HG03558 (cell line): ENCODE measurements around the gene WDR31.
A peak's percentile ranks its signal among the peaks of the same experiment; 100 is the strongest.
"Not testable (repeated sequence)": the region's sequence is repeated elsewhere in the genome, so short reads cannot be mapped to it uniquely, and the experiment has no call there.

ENCODE experiments used
- ATAC-seq: cut with Tn5 transposase; IDR thresholded peaks from one replicate; pipeline ENCODE4 v1.9.1; 2021; ENCODE audit warnings: moderate number of reproducible peaks; ENCODE audit not compliant: unreplicated experiment; ENCODE audit errors: extremely low read depth

WDR31 gene

GRCh38 chr9:113340011-113340699 lies at the start of gene WDR31:
Gene WDR31, minus strand, starts transcription at chr9:113340275. Its CDS starts 8,253 bp downstream, at chr9:113332022.
- ATAC-seq = peak; percentile 98

GRCh38 chr9:113389451-113389850 lies 49.4 kb upstream of the WDR31 start:
- ATAC-seq = no peak

- no peak for ATAC-seq
Measured at GRCh38 chr9:113388833-113389232, 48.8 kb upstream of the WDR31 start.

- ATAC-seq = no peak
Measured at GRCh38 chr9:113387560-113388230, 47.6 kb upstream of the WDR31 start.

- ATAC-seq = no peak
Measured at GRCh38 chr9:113386571-113387393, 46.7 kb upstream of the WDR31 start.

- ATAC-seq = no peak
Measured at GRCh38 chr9:113381909-113382411, 41.9 kb upstream of the WDR31 start.

- ATAC-seq = not testable (repeated sequence)
Measured at GRCh38 chr9:113381441-113381840, 41.4 kb upstream of the WDR31 start.

GRCh38 chr9:113380869-113381378 lies 40.8 kb upstream of the WDR31 start:
- ATAC-seq = no peak

GRCh38 chr9:113379829-113380210 lies 39.7 kb upstream of the WDR31 start:
- ATAC-seq = not testable (repeated sequence)

GRCh38 chr9:113379094-113379828 lies 39.2 kb upstream of the WDR31 start:
- ATAC-seq = not testable (repeated sequence)

- ATAC-seq = peak; percentile 67
Measured at GRCh38 chr9:113376634-113377567, 36.8 kb upstream of the WDR31 start, which contains the start of gene HDHD3. Gene HDHD3, minus strand, starts transcription at chr9:113376986. Its CDS starts 2,632 bp downstream, at chr9:113374354.

- no peak for ATAC-seq
Measured at GRCh38 chr9:113375057-113376023, 35.3 kb upstream of the WDR31 start.

GRCh38 chr9:113373676-113374392 lies 33.8 kb upstream of the WDR31 start:
- ATAC-seq = no peak

- no peak for ATAC-seq
Measured at GRCh38 chr9:113373256-113373655, 33.2 kb upstream of the WDR31 start.

- no peak for ATAC-seq
Measured at GRCh38 chr9:113372059-113372458, 32.0 kb upstream of the WDR31 start.

- ATAC-seq = no peak
Measured at GRCh38 chr9:113370806-113371325, 30.8 kb upstream of the WDR31 start.

- no peak for ATAC-seq
Measured at GRCh38 chr9:113369855-113370140, 29.7 kb upstream of the WDR31 start.
